Naive thymus-derived CD8-positive, alpha-beta T cell (primary cell): ENCODE measurements around the gene SLC30A4. TPM values are rescaled to one million over a fixed set of nuclear protein-coding genes. Genes with fewer than 3 reads are reported as not detected.

ENCODE experiments used
- ATAC-seq, 2 donors: fragments of 150-1000 bp; cut with Tn5 transposase in 1 of 2; sonication (Bioruptor Pico), chemical (Tn5 transposase) in 1 of 2; 1 replicate in 1 of 2; 2 replicates in 1 of 2; pipeline ENCODE4 v1.10.0; 2021; ENCODE audit warnings: mild to moderate bottlenecking in 2 of 2, moderate library complexity in 2 of 2
- POLR2A ChIA-PET: fragments of 350-600 bp; sonication (Branson Sonifier 250); formaldehyde crosslinking; loops from one replicate; lab custom pipeline; 2021; ENCODE audit warnings: antibody characterized with exemption; lab: Charles Lee
- DNase-seq, 10 donors: peaks; one replicate each; pipeline versions ENCODE4 v3.0.0 to v3.0.0-alpha.2; 2020 to 2022
- H3K27ac Mint-ChIP-seq, 10 donors: one replicate each; pipeline ENCODE4 v1.8.0; 2020 to 2022; ENCODE audit warnings: mild to moderate bottlenecking in 10 of 10, mixed read lengths in 10 of 10, moderate library complexity in 4 of 10, inconsistent platforms in 1 of 10
- H3K27me3 Mint-ChIP-seq, 5 donors: one replicate each; pipeline ENCODE4 v1.8.0; 2021 to 2022; ENCODE audit warnings: mixed read lengths in 5 of 5
- H3K36me3 Mint-ChIP-seq, 3 donors: one replicate each; pipeline ENCODE4 v1.8.0; 2020 to 2022; ENCODE audit warnings: mixed read lengths in 3 of 3, mild to moderate bottlenecking in 2 of 3, inconsistent platforms in 1 of 3
- H3K4me1 Mint-ChIP-seq, 4 donors: one replicate each; pipeline ENCODE4 v1.8.0; 2021 to 2022; ENCODE audit warnings: mixed read lengths in 4 of 4
- H3K4me3 Mint-ChIP-seq, 10 donors: one replicate each; pipeline ENCODE4 v1.8.0; 2020 to 2022; ENCODE audit warnings: mild to moderate bottlenecking in 10 of 10, mixed read lengths in 10 of 10, moderate library complexity in 6 of 10, inconsistent platforms in 1 of 10
- H3K9me3 Mint-ChIP-seq, 9 donors: one replicate each; pipeline ENCODE4 v1.8.0; 2020 to 2022; ENCODE audit warnings: mixed read lengths in 9 of 9, mild to moderate bottlenecking in 3 of 9, inconsistent platforms in 1 of 9, moderate library complexity in 1 of 9
- polyA plus RNA-seq, 3 donors: library from polyadenylated mRNA; unstranded; fragments of 300-500 nt; fragmentation: Illumina TruSeq; gene quantifications; one replicate each; pipeline ENCODE4 v1.2.3, GENCODE V29; 2021
- total RNA-seq, 8 experiments: library from RNA in 2 of 8; stranded (reverse) in 2 of 8; gene quantifications; one replicate each; pipeline ENCODE4 v1.2.3 and lab custom pipeline; 2021 to 2026

SLC30A4 gene
- total and polyA plus RNA-seq, 5 experiments from 2014 or later, result 1.9 to 6.7 (median 2.9) TPM

GRCh38 chr15:45457641-45458539 lies 64.7 kb downstream of the SLC30A4 start:
- DNase-seq (peak; percentile 54 to 92 (median 82)), ATAC-seq (peak; percentile 79 to 82)
- Mint-ChIP-seq H3K27me3 (no peaks in the 10 kb centered on the region), H3K4me3 (peak overlapping the region; percentile 76 to 95 (median 91)), H3K4me1 (peaks cover 11 to 47% (median 35%) of the 10 kb centered on the region in 4 donors), H3K9me3 (no peaks in the 10 kb centered on the region), H3K36me3 (no peaks in the 10 kb centered on the region), H3K27ac (peak overlapping the region; percentile 84 to 92 (median 90))
- POLR2A ChIA-PET, result interaction anchor here (0.5 to 1.3 kb wide), 4 partner anchors 48 to 288 kb away, joined by 3 read pairs; no protein-coding TSS in a partner anchor

- peak overlapping the region in 4 of 10 donors; percentile 86 to 95 (median 91) for H3K4me3 Mint-ChIP-seq
- POLR2A ChIA-PET, result interaction anchor here (1.0 to 1.3 kb wide), 3 partner anchors 57 to 287 kb away, joined by 3 read pairs; no protein-coding TSS in a partner anchor
- DNase-seq, result no peak
These were observed 65.3 kb downstream of the SLC30A4 start for GRCh38 chr15:45457220-45457619.

GRCh38 chr15:45456212-45457106 lies 66.1 kb downstream of the SLC30A4 start:
- peak overlapping the region in 2 of 10 donors; percentile 18 to 55 for H3K4me3 Mint-ChIP-seq
- POLR2A ChIA-PET, result interaction anchor here (1.2 kb wide), 1 partner anchor 287 kb away, joined by 3 read pairs; no protein-coding TSS in a partner anchor
- H3K4me1 Mint-ChIP-seq, result peaks cover 11 to 47% (median 35%) of the 10 kb centered on the region in 4 donors
- no peaks in the 10 kb centered on the region for H3K36me3 Mint-ChIP-seq
- H3K9me3 Mint-ChIP-seq, result peaks cover 0 to 3% (median 0%) of the 10 kb centered on the region in 9 donors
- DNase-seq (peak in 4 of 10 donors; percentile 7 to 37 (median 21)), ATAC-seq (no peak)
- H3K27me3 Mint-ChIP-seq, result no peaks in the 10 kb centered on the region
- peak overlapping the region in 4 of 10 donors; percentile 8 to 86 (median 66) for H3K27ac Mint-ChIP-seq

More at GRCh38 chr15:45457220-45457619, 65.3 kb downstream of the SLC30A4 start:
- Mint-ChIP-seq H3K27me3 (no peaks in the 10 kb centered on the region), H3K4me1 (peaks cover 11 to 47% (median 35%) of the 10 kb centered on the region in 4 donors), H3K27ac (peak overlapping the region in 9 of 10 donors; percentile 59 to 92 (median 88)), H3K9me3 (peaks cover 0 to 3% (median 0%) of the 10 kb centered on the region in 9 donors), H3K36me3 (no peaks in the 10 kb centered on the region)
- peak; percentile 2 to 3 for ATAC-seq

GRCh38 chr15:45454814-45455213 lies 67.7 kb downstream of the SLC30A4 start:
- no peaks in the 10 kb centered on the region for H3K27me3 Mint-ChIP-seq
- no peaks in the 10 kb centered on the region for H3K36me3 Mint-ChIP-seq
- peaks cover 0 to 3% (median 0%) of the 10 kb centered on the region in 9 donors for H3K9me3 Mint-ChIP-seq
- peaks cover 11 to 47% (median 35%) of the 10 kb centered on the region in 4 donors for H3K4me1 Mint-ChIP-seq
- POLR2A ChIA-PET, result interaction anchor here (1.2 kb wide), 1 partner anchor 13 kb away, joined by 3 read pairs; no protein-coding TSS in a partner anchor
- H3K27ac Mint-ChIP-seq, result peak overlapping the region; percentile 69 to 93 (median 90)
- peak; percentile 21 to 73 (median 56) for DNase-seq
- ATAC-seq, result peak; percentile 52 to 60
- H3K4me3 Mint-ChIP-seq, result peak overlapping the region; percentile 21 to 76 (median 59)

GRCh38 chr15:45451265-45451664 lies 71.3 kb downstream of the SLC30A4 start:
- Mint-ChIP-seq H3K9me3 (peaks cover 0 to 3% (median 0%) of the 10 kb centered on the region in 9 donors), H3K27ac (no peak overlapping the region), H3K4me1 (peaks cover 5 to 25% (median 17%) of the 10 kb centered on the region in 4 donors), H3K36me3 (no peaks in the 10 kb centered on the region), H3K4me3 (peak overlapping the region in 1 of 10 donors; percentile 47), H3K27me3 (no peaks in the 10 kb centered on the region)
- POLR2A ChIA-PET, result no interaction called here
- no peak for ATAC-seq
- DNase-seq, result no peak

GRCh38 chr15:45449916-45450867 lies 72.4 kb downstream of the SLC30A4 start:
- ATAC-seq (no peak), DNase-seq (no peak)
- Mint-ChIP-seq H3K4me3 (no peak overlapping the region), H3K4me1 (peaks cover 5 to 17% (median 15%) of the 10 kb centered on the region in 4 donors), H3K9me3 (peaks cover 0 to 3% (median 0%) of the 10 kb centered on the region in 9 donors), H3K27ac (no peak overlapping the region), H3K36me3 (no peaks in the 10 kb centered on the region), H3K27me3 (no peaks in the 10 kb centered on the region)
- POLR2A ChIA-PET, result no interaction called here

- POLR2A ChIA-PET, result no interaction called here
- Mint-ChIP-seq H3K4me1 (peaks cover 2 to 9% (median 7%) of the 10 kb centered on the region in 4 donors), H3K4me3 (no peak overlapping the region), H3K27ac (no peak overlapping the region), H3K36me3 (no peaks in the 10 kb centered on the region), H3K27me3 (peaks cover 0 to 6% (median 0%) of the 10 kb centered on the region in 5 donors), H3K9me3 (peaks cover 0 to 3% (median 0%) of the 10 kb centered on the region in 9 donors)
- no peak for DNase-seq
- no peak for ATAC-seq
These were observed 73.2 kb downstream of the SLC30A4 start for GRCh38 chr15:45449395-45449794.

GRCh38 chr15:45448066-45448915 lies 74.3 kb downstream of the SLC30A4 start:
- no peak for ATAC-seq
- H3K9me3 Mint-ChIP-seq, result peaks cover 0 to 3% (median 0%) of the 10 kb centered on the region in 9 donors
- H3K27me3 Mint-ChIP-seq, result peaks cover 0 to 6% (median 0%) of the 10 kb centered on the region in 5 donors
- DNase-seq, result no peak
- H3K27ac Mint-ChIP-seq, result no peak overlapping the region
- H3K4me3 Mint-ChIP-seq, result no peak overlapping the region
- no peaks in the 10 kb centered on the region for H3K4me1 Mint-ChIP-seq
- POLR2A ChIA-PET, result no interaction called here
- no peaks in the 10 kb centered on the region for H3K36me3 Mint-ChIP-seq

GRCh38 chr15:45443645-45444044 lies 78.9 kb downstream of the SLC30A4 start:
- no peaks in the 10 kb centered on the region for H3K9me3 Mint-ChIP-seq
- H3K27me3 Mint-ChIP-seq, result peaks cover 0 to 6% (median 0%) of the 10 kb centered on the region in 5 donors
- DNase-seq (no peak), ATAC-seq (no peak)
- POLR2A ChIA-PET, result interaction anchor here (1.2 kb wide), 1 partner anchor 243 kb away, joined by 3 read pairs; no protein-coding TSS in a partner anchor
- no peak overlapping the region for H3K27ac Mint-ChIP-seq
- H3K36me3 Mint-ChIP-seq, result no peaks in the 10 kb centered on the region
- no peaks in the 10 kb centered on the region for H3K4me1 Mint-ChIP-seq
- H3K4me3 Mint-ChIP-seq, result no peak overlapping the region

GRCh38 chr15:45442507-45443135 lies 79.9 kb downstream of the SLC30A4 start:
- no peaks in the 10 kb centered on the region for H3K36me3 Mint-ChIP-seq
- H3K9me3 Mint-ChIP-seq, result no peaks in the 10 kb centered on the region
- H3K27me3 Mint-ChIP-seq, result peaks cover 0 to 6% (median 0%) of the 10 kb centered on the region in 5 donors
- DNase-seq (no peak), ATAC-seq (no peak)
- no peak overlapping the region for H3K4me3 Mint-ChIP-seq
- no peak overlapping the region for H3K27ac Mint-ChIP-seq
- H3K4me1 Mint-ChIP-seq, result no peaks in the 10 kb centered on the region
- POLR2A ChIA-PET, result interaction anchor here (1.2 kb wide), 1 partner anchor 242 kb away, joined by 3 read pairs; no protein-coding TSS in a partner anchor
